Lower leg skin (tissue), 3 donors: Measurements from ENCODE around the gene RHOG.

Experiments used
- CTCF ChIP-seq, 3 donors: fragments of 450-650 bp; IDR thresholded peaks; one replicate each; pipeline ENCODE4 v1.5.1; 2016; ENCODE audit warnings: antibody characterized with exemption in 3 of 3, mild to moderate bottlenecking in 3 of 3, moderate library complexity in 2 of 3
- POLR2A ChIP-seq, 2 donors: fragments of 450-650 bp; IDR thresholded peaks; one replicate each; pipeline ENCODE4 v1.6.1; 2016 to 2017; ENCODE audit warnings: antibody characterized with exemption in 2 of 2, mild to moderate bottlenecking in 1 of 2, moderate library complexity in 1 of 2

DNA sequence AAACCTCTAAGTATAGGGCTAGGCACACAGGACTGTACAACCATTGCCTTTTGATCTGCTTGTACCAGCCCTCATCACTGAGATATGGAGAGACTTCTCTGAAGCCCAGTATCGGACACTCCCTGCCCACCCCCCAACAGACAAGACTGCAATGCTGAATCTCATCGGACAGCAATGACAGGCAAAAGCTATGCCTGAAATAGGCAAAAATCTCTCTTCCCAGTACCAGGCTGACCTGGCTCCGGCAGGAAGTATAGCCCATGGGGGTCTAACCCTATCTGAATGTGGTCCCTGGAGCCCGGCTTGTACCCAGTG, 6.5 kb downstream of the RHOG start:
- no peak for TF ChIP-seq POLR2A (IDR thresholded peaks at IDR 0.05)
- no peak for TF ChIP-seq CTCF (IDR thresholded peaks at IDR 0.05)
